GM23338 (cell line): ENCODE measurements around the gene PALLD. TPM values are rescaled to one million over a fixed set of nuclear protein-coding genes. Genes with fewer than 3 reads are reported as not detected.
"Not testable (repeated sequence)": the region's sequence is repeated elsewhere in the genome, so short reads cannot be mapped to it uniquely, and the experiment has no call there.

Experiments used
- ATAC-seq: fragments of 200-7000 bp; cut with Tn5 transposase; 3 replicates; pipeline ENCODE4 v1.9.1; 2020
- DNase-seq: peaks from one replicate; pipeline ENCODE4 v3.0.0-alpha.2; 2015; ENCODE audit warnings: low spot score
- H2AFZ ChIP-seq: fragments of 200-600 bp; sonication (generic); 2 replicates; pipeline ENCODE4 v1.8.0; 2016; ENCODE audit warnings: antibody characterized with exemption, mild to moderate bottlenecking, moderate library complexity
- H3F3A ChIP-seq: fragments of 200-600 bp; sonication (generic); replicated peaks from 2 replicates; pipeline ENCODE4 v1.8.0; 2017; ENCODE audit warnings: antibody characterized with exemption, mixed run types, low read depth
- H3K27ac ChIP-seq: fragments of 200-600 bp; sonication (generic); 2 replicates; pipeline ENCODE4 v1.6.1; 2016; ENCODE audit warnings: low read depth
- H3K27me3 ChIP-seq: fragments of 200-600 bp; sonication (generic); 2 replicates; pipeline ENCODE4 v1.8.0; 2016; ENCODE audit warnings: mild to moderate bottlenecking, mixed run types, moderate library complexity; ENCODE audit not compliant: insufficient read depth
- H3K36me3 ChIP-seq: fragments of 200-600 bp; sonication (generic); 2 replicates; pipeline ENCODE4 v1.8.0; 2016; ENCODE audit warnings: mild to moderate bottlenecking; ENCODE audit not compliant: insufficient read depth
- H3K4me1 ChIP-seq: fragments of 200-600 bp; sonication (generic); 2 replicates; pipeline ENCODE4 v1.8.0; 2016; ENCODE audit warnings: mild to moderate bottlenecking, moderate library complexity; ENCODE audit not compliant: insufficient read depth
- H3K4me2 ChIP-seq: fragments of 200-600 bp; sonication (generic); 2 replicates; pipeline ENCODE4 v1.7.1; 2017; ENCODE audit warnings: mixed run types
- H3K4me3 ChIP-seq: fragments of 200-600 bp; sonication (generic); 2 replicates; pipeline ENCODE4 v1.6.1; 2016; ENCODE audit warnings: mixed run types
- H3K79me2 ChIP-seq: fragments of 200-600 bp; sonication (generic); replicated peaks from 2 replicates; pipeline ENCODE4 v1.8.0; 2017; ENCODE audit warnings: mild to moderate bottlenecking; ENCODE audit not compliant: insufficient read depth
- H3K9me2 ChIP-seq: fragments of 200-600 bp; sonication (generic); 2 replicates; pipeline ENCODE4 v1.8.0; 2017; ENCODE audit not compliant: insufficient read depth
- H4K20me1 ChIP-seq: fragments of 200-600 bp; sonication (generic); replicated peaks from 2 replicates; pipeline ENCODE4 v1.8.0; 2017; ENCODE audit warnings: mild to moderate bottlenecking; ENCODE audit not compliant: insufficient read depth
- H3K27ac Mint-ChIP-seq: 2 replicates; pipeline ENCODE4 v1.8.0; 2020; ENCODE audit warnings: inconsistent platforms, mild to moderate bottlenecking, moderate library complexity, mixed read lengths
- H3K27me3 Mint-ChIP-seq: 3 replicates; pipeline ENCODE4 v1.8.0; 2022; ENCODE audit warnings: low read depth, mild to moderate bottlenecking, moderate library complexity, mixed read lengths, inconsistent platforms; ENCODE audit not compliant: insufficient read depth, poor library complexity
- H3K36me3 Mint-ChIP-seq: 3 replicates; pipeline ENCODE4 v1.8.0; 2021; ENCODE audit warnings: low read depth, mild to moderate bottlenecking, inconsistent platforms, moderate library complexity, mixed read lengths
- H3K4me1 Mint-ChIP-seq: 3 replicates; pipeline ENCODE4 v1.8.0; 2020; ENCODE audit warnings: mild to moderate bottlenecking, inconsistent platforms, mixed read lengths
- H3K4me3 Mint-ChIP-seq: 3 replicates; pipeline ENCODE4 v1.8.0; 2021; ENCODE audit warnings: moderate library complexity, mild to moderate bottlenecking, inconsistent platforms, mixed read lengths
- H3K9me3 Mint-ChIP-seq: 3 replicates; pipeline ENCODE4 v1.8.0; 2020; ENCODE audit warnings: moderate library complexity, mild to moderate bottlenecking, inconsistent platforms, mixed read lengths
- CREB1 ChIP-seq: fragments of 250-450 bp; sonication (Bioruptor Pico); IDR thresholded peaks from 2 replicates; pipeline ENCODE4 v1.5.0; 2020; ENCODE audit warnings: low read depth, mild to moderate bottlenecking, moderate library complexity
- CTCF ChIP-seq, 2 experiments: fragments of 200-600 bp in 1 of 2; sonication (generic) in 1 of 2; conservative IDR thresholded peaks; 2 replicates each; pipeline versions ENCODE4 v1.5.1 to v1.6.1; 2016 to 2017; ENCODE audit warnings: antibody characterized with exemption in 2 of 2, low read depth in 2 of 2, mild to moderate bottlenecking in 2 of 2, moderate library complexity in 1 of 2
- EZH2 ChIP-seq: fragments of 200-600 bp; sonication (generic); IDR thresholded peaks from one replicate; pipeline ENCODE4 v1.8.0; 2017; ENCODE audit warnings: antibody characterized with exemption, mild to moderate bottlenecking, low read depth; ENCODE audit not compliant: unreplicated experiment
- EZH2phosphoT487 ChIP-seq: fragments of 200-600 bp; sonication (generic); IDR thresholded peaks from one replicate; pipeline ENCODE4 v1.8.1; 2018; ENCODE audit warnings: antibody characterized with exemption; ENCODE audit not compliant: unreplicated experiment
- JUNB ChIP-seq: IDR thresholded peaks from one replicate; pipeline ENCODE4 v1.6.1; 2016; ENCODE audit warnings: antibody characterized with exemption; ENCODE audit not compliant: unreplicated experiment
- STAT1 ChIP-seq: IDR thresholded peaks from one replicate; pipeline ENCODE4 v1.6.1; 2016; ENCODE audit warnings: antibody characterized with exemption; ENCODE audit not compliant: unreplicated experiment
- polyA plus RNA-seq: library from polyadenylated mRNA; unstranded; fragments of >200 nt; fragmentation: Nextera tagmentation; extraction: Ambion mirVana; gene quantifications from 2 replicates; pipeline ENCODE4 v1.2.1, GENCODE V29; 2016
- total RNA-seq: library from RNA; depleted of rRNA; stranded (reverse); fragments of >200 nt; shearing (Covaris generic); gene quantifications from 2 replicates; pipeline ENCODE4 v1.2.3, GENCODE V29; 2014
- TF ChIP-seq, protein P1 (sequence below): IDR thresholded peaks from 2 replicates; pipeline ENCODE4 v1.6.1; 2016; ENCODE audit warnings: antibody characterized with exemption

The PALLD gene
- total and polyA plus RNA-seq, 2 experiments from 2014 or later: 13.1 to 30.2 TPM

GRCh38 chr4:168802222-168802621 lies 305.4 kb downstream of the PALLD start:
- Mint-ChIP-seq H3K9me3 (no peaks in the 10 kb centered on the region), H3K36me3 (no peaks in the 10 kb centered on the region), H3K4me1 (peaks cover 21% of the 10 kb centered on the region), H3K27me3 (peaks cover 5% of the 10 kb centered on the region), H3K27ac (no peak overlapping the region), H3K4me3 (no peak overlapping the region)
- no peaks in the 10 kb centered on the region for H3K36me3 ChIP-seq
- no peak overlapping the region for H3K27ac ChIP-seq
- H3K4me2 ChIP-seq: no peak overlapping the region
- no peak overlapping the region for H2AFZ ChIP-seq
- H3K9me2 ChIP-seq: no peaks in the 10 kb centered on the region
- DNase-seq (no peak), ATAC-seq (no peak)
- no peak for TF ChIP-seq CREB1 (CRISPR knock-in tag)
- no peak for TF ChIP-seq EZH2phosphoT487
- TF ChIP-seq EZH2: no peak
- no peak for TF ChIP-seq STAT1
- H3K4me1 ChIP-seq: peaks cover 4% of the 10 kb centered on the region; the same call in 1 of the 2 replicates
- H3K27me3 ChIP-seq: no peaks in the 10 kb centered on the region
- no peak overlapping the region for H3K4me3 ChIP-seq
- no peaks in the 10 kb centered on the region for H4K20me1 ChIP-seq
- no peaks in the 10 kb centered on the region for H3F3A ChIP-seq
- no peaks in the 10 kb centered on the region for H3K79me2 ChIP-seq

DNA sequence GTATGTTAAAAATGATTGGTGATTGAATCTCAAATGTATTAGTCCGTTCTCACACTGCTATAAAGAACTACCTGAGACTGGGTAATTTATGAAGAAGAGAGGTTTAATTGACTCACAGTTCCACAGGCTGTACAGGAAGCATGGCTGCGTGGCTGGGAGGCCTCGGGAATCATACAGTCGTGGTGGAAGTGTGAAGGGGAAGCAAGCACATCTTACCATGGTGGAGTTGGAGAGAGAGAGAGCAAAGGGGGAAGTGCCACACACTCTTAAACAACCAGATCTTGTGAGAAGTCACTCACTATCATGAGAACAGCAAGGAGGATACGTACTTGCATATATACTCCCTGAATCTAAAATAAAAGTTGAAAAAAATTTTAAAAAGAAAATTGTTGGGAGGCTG lies 306.2 kb downstream of the PALLD start:
- Mint-ChIP-seq H3K4me1 (peaks cover 21% of the 10 kb centered on the region), H3K27ac (peak overlapping the region; percentile 75; the same call in 1 of the 2 replicates)
- not testable (repeated sequence) for H4K20me1 ChIP-seq, H3K36me3 Mint-ChIP-seq, H3K4me1 ChIP-seq, H3K79me2 ChIP-seq, H3K4me3 Mint-ChIP-seq, ATAC-seq, H3K9me3 Mint-ChIP-seq, H3K36me3 ChIP-seq, H3F3A ChIP-seq, H3K4me2 ChIP-seq, DNase-seq, H3K27me3 ChIP-seq, H3K4me3 ChIP-seq, H3K9me2 ChIP-seq, H3K27me3 Mint-ChIP-seq, H2AFZ ChIP-seq
- peak overlapping the region; percentile 76; the same call in 1 of the 2 replicates for H3K27ac ChIP-seq

GRCh38 chr4:168803732-168804131 lies 306.9 kb downstream of the PALLD start:
- Mint-ChIP-seq H3K27ac (peak overlapping the region; percentile 75), H3K4me3 (no peak overlapping the region), H3K36me3 (no peaks in the 10 kb centered on the region), H3K9me3 (no peaks in the 10 kb centered on the region), H3K27me3 (peaks cover 5% of the 10 kb centered on the region), H3K4me1 (peaks cover 21% of the 10 kb centered on the region)
- Histone ChIP-seq H3K27ac (peak overlapping the region; percentile 84; the same call in 1 of the 2 replicates), H3K9me2 (no peaks in the 10 kb centered on the region), H3K36me3 (no peaks in the 10 kb centered on the region), H3K27me3 (no peaks in the 10 kb centered on the region), H3K79me2 (no peaks in the 10 kb centered on the region), H3K4me1 (peaks cover 4% of the 10 kb centered on the region; the same call in 1 of the 2 replicates), H2AFZ (no peak overlapping the region), H3K4me2 (no peak overlapping the region), H3F3A (no peaks in the 10 kb centered on the region), H4K20me1 (no peaks in the 10 kb centered on the region), H3K4me3 (no peak overlapping the region)
- DNase-seq (peak; percentile 77), ATAC-seq (peak; percentile 93)
- TF ChIP-seq CTCF (conservative IDR thresholded peaks at IDR 0.05; ENCODE audit: low read depth in 2 of 2): no peak
- TF ChIP-seq CREB1 (CRISPR knock-in tag): peak; percentile 35; the same call in 1 of the 2 replicates
- TF ChIP-seq, protein P1, sequence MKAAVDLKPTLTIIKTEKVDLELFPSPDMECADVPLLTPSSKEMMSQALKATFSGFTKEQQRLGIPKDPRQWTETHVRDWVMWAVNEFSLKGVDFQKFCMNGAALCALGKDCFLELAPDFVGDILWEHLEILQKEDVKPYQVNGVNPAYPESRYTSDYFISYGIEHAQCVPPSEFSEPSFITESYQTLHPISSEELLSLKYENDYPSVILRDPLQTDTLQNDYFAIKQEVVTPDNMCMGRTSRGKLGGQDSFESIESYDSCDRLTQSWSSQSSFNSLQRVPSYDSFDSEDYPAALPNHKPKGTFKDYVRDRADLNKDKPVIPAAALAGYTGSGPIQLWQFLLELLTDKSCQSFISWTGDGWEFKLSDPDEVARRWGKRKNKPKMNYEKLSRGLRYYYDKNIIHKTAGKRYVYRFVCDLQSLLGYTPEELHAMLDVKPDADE: no peak
- no peak for TF ChIP-seq JUNB
